ENCODE results near the gene C1QTNF6.

Gene C1QTNF6

DNA sequence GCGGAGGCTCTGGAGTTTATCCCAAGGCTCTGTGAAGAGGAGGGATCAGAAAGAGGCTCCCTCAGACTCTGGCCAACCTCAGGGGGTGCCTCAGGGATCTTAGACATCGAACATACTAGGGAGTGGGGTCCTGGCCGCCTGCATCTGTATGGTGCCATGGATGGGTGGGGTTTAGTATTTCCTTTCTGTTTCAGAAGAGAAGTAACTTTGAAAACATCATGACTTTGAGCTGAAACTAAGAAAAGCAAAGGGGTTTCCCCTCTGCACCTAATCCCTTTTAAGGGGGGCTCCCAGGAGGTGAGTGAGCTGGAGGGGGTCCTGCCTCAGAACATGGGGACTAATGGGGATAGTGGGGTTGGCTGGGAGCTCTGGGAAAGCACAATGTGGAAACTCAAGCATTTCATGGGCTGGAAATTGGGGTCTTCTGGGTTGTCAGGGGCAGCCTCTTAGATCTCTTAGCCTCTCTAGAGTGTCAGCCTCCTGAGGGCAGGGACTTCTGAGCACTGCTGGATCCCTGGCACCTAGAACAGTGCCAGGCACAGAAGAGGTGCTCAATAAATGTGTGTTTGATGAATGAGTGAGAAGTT lies 36.0 kb upstream of the C1QTNF6 start:
- DNase-seq (ENCODE audit: low read depth, low spot score), result no peak

DNA sequence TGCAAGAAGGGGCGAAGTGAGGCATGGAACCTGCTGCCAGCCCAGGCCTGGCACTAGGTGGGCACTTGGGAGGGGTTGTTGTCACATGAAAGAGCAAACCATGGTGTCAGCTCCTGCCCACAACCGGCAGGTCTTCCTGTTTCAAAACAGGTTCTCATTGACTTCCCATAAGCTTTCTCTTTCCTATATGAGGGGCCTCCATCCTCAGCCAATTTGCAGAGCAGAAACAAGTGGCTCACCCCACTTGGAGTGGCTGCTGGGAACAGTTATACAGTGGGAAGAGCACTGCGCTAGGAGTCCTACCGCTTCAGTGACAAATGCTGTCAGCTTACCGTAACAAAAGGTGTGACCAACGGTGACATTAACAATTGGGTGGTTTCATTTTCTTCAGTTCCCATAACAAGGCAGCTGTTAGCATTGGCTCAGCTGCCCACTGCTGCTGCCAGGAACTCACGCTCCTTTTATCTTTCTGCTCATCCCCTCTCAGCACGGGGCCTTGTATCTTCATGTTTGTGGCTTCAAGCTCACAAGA lies 34.5 kb upstream of the C1QTNF6 start:
- no peak for DNase-seq (ENCODE audit: low read depth, low spot score)

DNA sequence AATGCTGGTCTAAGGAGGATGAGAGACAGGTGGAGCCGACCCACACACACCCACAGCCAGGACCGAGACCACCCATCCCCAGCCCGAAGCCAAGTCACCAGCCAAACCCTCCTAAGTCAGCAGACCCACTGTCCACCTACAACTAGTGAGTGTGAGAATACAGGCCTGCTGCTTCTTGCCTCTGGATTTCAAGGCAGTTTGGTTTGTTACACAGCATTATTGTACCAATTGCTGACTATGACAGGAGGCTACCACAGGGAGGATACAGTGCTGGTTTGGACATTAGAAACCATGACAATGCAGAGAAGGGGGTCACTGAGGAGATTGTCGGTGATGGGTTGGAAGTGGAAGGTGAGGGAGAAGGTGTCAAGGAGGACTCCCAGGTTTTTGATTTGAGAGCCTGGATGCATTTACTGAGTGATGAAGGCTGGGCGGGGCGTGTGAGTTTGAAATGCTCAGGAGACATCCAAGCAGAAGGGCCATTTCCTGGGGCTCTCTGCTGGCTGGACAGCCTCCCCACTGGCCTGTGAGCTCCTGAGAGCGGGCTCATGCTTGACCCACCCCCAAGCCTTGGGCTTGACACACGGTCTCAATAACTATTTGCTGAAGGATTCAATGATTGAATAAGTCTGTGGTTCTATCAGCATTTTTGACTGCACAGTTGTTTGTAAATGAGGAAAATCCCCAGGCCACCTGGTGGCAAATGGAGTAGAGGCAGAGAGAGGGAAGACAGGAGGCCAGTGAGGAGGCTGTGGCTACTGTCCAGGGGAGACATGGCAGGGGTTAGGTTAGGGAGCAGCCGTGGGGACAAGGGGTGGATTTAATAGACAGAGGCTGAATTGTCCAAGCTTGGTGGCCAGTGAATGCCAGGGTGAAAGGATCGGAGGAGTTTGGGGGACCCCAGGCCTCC lies 33.6 kb upstream of the C1QTNF6 start:
- no peak for DNase-seq (ENCODE audit: low read depth, low spot score)

DNA sequence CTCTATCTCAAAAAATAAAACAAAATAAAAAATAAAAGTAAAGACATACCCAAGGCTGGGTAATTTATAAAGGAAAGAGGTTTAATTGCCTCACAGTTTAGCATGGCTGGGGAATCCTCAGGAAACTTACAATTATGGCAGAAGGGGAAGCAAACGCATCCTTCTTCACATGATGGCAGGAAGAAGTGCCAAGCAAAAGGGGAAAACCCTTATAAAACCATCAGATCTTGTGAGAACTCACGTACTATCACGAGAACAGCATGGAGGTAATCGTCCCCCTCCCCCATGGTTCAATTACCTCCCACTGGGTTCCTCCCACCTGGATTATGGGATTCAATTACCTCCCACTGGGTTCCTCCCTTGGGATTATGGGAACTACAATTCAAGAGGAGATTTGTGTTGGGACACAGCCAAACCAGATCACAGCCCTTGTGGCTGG lies 32.5 kb upstream of the C1QTNF6 start:
- no peak for DNase-seq (ENCODE audit: low read depth, low spot score)

DNA sequence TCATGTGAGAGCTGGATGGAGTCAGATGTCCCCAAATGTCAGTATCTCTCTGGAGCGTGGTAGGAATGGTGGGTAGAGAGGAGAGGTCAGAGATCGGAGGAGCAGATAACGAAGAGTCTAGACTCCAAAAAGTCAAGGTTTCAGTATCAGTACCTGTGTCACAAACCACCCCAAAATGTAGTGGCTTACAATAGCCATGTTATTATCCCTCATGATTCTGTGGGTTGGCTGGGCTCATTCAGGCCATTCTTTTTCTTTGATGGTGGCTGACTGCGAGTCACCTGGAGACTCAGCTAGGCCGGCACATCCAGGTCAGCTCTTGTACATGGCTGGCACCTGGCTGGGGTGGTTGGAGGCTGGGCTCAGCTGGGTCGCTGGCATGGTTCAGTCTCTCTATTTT lies 31.5 kb upstream of the C1QTNF6 start:
- no peak for DNase-seq (ENCODE audit: low read depth, low spot score)

DNA sequence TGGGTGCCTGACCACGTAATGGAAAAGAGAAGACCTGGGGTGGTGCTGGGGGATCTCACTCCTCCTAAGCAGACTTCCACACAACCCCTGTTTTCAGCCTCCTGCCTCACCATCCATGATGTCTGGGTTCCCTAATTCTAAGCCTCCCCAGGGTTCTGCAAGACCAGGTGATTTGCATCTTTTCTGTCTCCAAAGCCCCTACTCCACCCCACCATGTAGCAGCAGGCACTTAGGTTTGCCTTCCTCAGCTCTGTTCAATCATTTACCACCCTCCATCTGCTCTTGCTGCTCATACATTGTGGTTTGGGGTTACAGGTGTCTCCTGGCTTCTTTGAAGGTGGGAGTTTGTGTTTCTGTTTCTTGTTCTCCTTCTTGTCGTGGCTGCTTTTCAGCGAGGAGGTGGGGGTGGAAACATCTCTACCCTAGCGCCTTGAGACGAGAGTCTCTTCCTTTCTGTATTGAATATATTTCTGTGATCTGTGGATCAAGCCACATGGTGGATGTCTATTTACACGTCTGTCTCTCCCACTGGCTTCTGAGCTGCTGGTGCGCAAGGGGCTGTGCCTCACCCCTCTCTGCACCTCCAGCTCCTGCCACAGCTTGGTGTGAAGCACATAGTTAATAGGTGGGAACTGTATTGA lies 30.8 kb upstream of the C1QTNF6 start:
- DNase-seq (ENCODE audit: low read depth, low spot score), result no peak

DNA sequence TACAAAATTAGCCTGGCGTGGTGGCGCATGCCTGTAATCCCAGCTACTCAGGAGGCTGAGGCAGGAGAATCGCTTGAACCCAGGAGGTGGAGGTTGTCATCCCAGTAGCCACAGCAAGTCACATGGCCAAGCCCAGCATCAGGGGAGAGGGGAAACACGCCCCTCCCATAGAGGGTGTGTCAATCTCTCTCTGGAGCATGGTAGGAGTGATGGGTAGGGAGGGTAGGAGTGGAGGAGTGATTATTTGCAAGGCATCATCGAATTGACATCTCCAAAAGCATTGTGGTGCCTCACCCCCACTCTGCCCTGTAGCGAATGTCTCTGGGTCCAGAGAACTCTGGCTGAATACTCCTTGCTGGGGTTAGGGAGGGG lies 30.3 kb upstream of the C1QTNF6 start:
- DNase-seq (ENCODE audit: low read depth, low spot score), result no peak

DNA sequence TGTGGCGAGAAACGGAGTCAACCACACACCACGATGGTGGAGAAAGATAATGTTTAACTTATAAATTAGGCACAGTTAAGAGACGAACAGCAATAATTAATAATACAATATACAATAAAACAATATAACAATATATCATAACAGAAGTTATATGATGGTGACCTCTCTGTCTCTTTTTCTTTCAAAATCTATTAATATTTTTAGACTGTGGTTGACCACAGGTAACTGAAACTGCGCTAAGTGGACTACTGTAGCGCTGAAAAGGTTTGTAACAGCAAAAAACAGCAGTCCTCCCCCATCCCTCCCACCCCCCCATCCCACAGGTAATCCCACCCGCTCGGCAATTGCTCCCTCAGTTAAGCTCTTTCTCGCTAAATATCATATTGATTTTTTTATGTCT lies 27.8 kb upstream of the C1QTNF6 start:
- DNase-seq (ENCODE audit: low read depth, low spot score), result no peak

DNA sequence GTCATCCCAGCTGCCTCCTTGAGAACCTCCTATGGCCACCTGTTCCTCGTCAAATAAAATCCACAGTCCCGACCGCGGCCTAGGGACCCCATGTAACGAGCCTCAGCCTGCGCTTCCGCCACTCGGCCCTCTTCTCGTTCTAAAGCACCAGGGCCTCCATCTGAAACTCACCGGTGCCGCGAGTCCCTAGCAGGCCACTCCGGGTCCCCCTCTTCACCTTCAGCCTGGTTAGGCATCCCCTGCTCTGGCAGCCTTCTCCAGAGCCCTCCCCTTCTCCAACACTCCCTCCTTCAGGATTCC lies 26.6 kb upstream of the C1QTNF6 start:
- DNase-seq (ENCODE audit: low read depth, low spot score), result no peak

DNA sequence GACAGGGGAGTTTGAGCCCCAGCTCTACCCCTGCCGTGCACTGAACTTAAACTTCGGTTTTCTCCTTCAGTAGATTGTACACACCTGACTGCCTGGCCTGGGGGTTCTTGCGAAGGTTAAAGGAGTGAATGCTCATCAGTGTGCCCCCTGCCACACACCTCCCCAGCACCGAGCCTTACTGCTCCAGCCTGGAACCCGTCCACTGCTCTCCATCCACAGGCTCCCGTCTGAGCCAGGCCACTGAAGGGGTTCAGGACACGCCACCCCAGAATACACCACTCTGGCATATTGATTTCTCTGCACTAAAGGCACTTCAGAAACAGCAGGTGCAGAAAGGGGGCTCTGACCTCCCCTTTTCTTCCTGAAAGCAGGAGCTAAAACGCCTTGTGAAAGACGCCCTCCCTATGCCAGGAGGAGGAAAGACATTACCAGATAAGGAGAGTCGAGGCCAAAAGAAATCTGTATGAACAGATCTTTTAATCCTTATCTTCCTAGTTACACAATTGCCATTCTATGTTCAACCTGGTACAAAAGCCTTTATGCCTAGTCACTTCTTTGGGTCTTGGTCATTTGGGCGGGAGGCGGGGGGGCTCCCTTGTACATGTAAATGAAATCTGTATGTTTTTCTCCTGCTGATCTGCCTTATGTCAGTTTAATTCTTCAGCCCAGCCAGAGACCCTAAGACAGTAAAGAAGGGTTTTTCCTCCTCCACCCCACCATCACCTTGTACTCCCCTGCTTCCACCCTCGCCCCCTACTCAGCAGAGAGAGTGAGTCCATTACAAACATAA lies 26.1 kb upstream of the C1QTNF6 start:
- DNase-seq (ENCODE audit: low read depth, low spot score), result no peak

DNA sequence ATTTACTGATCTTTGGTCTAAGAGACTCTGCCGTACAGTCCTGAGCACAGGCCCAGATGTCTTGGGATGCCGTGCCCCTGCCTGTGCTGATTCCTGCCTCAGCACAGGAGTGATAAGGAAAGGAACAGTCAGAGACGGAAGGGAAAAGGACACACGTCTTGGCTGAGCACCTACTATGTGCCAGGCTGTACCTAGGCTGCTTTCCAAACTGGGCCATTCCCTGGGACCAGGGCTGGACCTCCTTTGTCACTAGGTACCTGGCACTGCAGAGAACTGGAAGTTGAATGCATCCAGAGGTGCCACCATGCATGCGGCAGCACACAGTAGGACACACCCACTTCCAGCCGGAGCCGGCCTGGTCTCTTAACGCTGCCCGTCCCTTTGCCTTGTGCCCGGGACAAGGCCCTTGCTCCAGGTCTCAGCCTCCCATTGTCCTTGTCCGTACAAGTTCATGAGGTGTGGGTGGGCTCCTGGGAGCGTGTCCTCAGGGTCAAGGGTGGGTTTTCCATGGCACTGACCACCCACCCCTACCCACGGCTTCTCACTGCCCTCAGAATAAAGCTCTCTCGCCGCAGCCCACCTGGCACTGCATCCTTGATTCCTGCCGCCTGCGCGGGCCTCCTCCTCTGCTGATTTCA lies 25.3 kb upstream of the C1QTNF6 start:
- DNase-seq (ENCODE audit: low read depth, low spot score), result no peak

DNA sequence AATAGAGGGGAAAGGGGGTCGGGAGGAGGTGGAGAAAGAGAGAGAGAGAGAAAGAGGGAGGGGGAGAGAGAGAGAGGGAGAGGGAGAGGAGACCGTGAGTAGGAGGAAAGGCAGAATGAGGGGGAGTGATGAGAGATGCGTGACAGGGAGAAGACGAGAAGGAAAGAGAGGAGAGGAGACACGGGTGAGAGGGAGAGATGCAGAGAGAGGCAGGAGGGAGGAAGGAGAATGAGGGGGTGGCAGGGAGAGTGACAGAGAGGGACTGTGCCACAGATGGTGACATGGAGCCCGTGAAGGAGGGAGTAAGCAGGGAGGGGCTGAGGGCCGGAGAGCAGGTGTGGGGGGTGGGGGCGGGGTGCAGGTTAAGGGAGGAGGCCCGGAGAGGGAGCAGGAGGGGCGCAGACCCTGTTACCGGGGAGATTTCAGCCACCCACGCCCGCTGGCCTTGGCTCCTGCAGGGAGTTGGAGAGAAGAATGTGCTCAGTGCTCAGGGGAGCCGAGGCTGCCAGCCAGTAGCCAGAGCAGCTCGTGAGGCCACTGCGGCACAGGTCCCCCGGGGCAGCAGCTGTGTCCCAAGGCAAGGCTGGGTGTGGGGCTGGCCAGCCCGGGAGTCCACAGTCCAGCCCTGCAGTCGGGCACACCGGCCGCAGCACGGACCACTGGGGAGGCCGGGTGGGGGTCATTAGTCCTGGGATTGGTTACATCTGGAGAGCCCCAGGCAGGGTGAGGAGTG lies 24.3 kb upstream of the C1QTNF6 start, which contains the start of gene SSTR3:
Gene SSTR3, minus strand, starts transcription at position 304 of the 733 bp plus-strand sequence. CDS start 4,674 bp downstream, outside the sequence.
- peak; percentile 55 for DNase-seq (ENCODE audit: low read depth, low spot score)

DNA sequence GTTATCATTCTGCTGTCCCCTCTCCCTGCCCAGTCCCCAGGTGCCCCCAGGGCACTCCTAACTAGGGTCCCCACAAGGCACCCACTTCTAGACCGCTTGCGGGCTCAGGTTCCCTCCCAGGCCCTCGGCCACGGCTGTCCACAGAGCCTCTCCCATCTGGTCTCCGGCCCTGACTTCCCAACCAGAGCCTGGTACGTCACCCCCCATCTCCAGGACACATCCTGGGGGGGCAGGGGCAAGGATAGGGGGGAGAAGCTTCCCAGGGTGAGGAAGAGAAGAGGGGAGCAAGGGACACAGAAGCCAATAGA lies 23.8 kb upstream of the C1QTNF6 start:
- no peak for DNase-seq (ENCODE audit: low read depth, low spot score)

DNA sequence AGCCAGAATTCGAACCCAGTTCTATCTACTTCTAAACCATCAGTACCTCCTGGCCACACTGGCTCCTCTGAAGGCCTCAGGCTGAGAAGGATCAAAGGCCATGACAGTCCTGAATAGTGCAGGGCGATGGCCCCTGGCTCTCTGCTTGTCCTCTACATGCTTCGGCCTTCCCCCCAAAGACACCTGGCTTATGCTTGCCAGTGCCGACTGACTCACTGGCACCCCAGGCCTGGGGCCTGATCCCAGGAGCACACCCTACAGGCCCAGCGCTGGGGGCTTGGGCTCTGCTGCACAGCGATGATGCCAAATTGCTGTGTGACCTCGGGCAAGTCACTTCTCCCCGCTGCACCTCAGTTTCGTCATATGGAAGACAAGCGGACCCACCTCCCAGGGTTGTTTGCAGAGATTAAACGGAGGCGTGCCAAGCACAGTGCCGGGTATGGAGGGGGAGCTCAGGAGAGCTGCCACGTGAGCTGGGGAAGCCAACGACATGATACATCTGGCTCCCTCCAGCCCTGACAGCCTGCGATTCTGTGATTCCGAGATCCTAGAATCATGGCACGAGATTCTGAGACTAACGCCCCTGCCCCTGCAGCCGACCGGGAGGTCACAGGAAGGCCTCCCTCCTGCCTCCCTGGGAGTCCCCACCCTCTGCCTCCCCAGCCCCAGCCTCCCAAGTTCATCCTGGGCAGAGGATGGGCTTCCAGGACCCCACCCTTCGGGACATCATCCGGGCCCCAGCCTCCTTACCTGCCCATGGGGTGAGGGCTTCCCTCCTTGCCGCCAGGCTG lies 23.2 kb upstream of the C1QTNF6 start:
- DNase-seq (ENCODE audit: low read depth, low spot score), result no peak

DNA sequence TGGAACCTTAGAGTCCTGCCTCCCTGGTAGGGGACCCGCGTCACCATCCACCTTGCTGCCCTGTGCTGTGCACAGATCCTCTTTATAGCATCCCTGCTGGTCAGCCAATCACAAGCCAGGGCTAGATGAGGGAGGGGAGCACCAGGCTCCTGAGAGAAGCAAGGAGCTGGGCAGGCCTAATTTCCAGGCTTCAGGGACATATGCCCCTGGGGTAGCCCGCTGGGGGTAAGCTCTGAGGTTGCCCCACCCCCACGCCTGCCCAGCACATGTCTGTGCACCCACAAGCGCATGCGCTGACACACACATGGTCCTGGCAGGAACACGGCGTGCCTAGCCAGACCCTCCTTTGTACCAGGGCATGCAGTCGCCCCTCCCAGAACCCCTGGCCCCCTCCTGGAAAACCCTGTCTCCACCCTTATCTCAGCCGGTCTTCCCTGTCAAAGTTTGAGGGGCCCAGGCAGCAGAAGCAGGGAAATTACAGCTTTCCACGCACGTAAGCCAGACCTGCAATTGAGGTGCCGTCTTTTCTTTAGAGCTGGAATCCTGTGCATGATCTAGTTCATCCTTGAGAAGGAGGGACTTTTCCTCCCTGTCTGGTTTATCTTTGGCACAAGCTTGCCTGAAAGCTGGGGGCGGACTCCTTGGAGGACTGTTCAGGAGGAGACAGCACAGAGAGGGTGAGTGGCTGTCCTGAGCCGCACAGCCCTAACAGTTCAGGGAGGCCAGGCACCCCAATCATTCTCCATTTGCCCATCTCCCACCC lies 22.2 kb upstream of the C1QTNF6 start:
- no peak for DNase-seq (ENCODE audit: low read depth, low spot score)

DNA sequence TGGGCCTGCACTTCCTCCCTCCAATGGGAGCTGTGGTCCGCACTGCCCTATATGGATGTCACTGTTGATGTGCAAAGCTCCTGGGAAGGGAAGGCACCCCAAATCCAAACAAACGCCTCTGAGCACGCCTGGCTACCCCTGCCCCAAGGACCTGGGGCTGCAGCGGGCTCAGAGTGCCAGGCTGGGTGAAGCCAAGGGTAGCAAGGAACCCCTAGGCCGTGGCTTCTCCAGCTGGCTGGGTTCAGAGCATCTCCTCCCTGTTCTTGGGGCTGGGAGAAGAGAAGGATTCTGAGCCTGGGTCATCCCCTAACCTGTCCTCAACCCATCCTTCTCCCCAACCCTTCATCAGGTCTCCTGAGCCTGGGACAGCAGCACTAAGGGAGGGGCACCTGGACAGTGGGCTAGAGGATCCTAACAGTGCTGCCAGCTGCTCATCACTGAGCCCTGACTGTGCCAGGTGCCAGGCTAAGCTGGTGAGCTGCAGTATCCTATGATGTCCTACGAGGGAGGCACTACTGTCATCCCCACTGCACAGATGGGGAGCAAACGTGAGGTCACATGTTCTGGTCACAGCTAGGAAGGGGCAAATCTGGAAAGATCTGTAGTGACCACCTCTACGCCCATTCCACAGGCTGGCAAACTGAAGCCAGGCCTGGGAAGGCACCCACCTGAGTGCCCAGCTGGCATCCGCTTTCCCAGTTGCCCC lies 21.2 kb upstream of the C1QTNF6 start:
- DNase-seq (ENCODE audit: low read depth, low spot score), result no peak

DNA sequence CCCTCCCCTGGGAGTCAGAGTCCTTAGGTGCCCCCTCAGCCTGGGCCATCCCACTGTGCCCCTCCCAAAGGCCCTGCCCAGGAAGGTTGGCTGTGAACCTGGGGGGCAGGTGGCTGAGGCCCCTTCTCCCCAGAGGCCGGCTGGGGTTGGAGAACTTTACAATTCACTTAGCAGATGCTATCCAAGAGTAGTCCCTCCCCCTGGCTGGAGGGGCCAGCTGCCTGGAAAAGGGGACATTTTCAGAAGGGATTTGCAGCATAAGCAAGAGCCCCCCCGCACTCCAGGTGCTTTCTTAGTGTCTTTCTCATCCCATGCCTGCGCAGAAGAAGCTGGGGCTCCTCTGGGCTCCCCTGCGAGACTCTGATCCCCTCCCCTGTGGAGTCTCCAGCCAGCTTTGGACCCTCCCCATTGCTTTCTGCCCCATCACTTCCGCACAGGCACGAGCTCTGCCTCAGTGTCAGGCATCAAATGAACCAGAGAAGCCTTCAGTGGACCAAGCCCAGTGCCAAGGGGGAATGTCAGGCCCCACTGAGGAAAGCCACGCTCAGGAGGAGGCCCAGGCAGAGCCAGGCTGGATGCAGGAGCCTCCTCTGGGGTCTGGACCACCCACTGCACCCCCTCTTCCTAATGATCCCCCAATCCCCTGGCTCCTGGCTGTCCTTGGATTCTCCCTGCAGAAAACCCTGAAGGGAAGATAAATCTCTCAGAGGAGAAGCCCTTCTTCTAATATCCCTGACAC lies 20.5 kb upstream of the C1QTNF6 start:
- no peak for DNase-seq (ENCODE audit: low read depth, low spot score)

DNA sequence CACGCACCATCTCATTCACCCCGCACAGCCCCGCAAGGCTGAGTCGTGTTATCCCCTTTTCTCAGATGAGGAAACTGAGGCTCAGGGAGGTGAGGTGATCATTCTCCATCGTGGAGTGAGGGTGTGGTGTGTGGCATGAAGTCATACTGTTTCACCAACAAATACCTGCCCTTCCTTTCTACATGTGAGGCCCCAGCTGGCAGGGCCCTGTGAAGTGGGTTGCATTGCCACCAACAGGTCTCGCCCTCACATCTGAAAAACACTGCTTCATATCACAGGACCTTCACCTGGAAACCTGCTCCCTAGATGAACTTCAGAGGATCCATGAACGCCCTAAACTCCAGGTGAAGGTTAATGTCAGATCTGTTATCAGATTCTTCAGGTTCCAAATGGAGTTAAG lies 19.9 kb upstream of the C1QTNF6 start:
- no peak for DNase-seq (ENCODE audit: low read depth, low spot score)

Data from astrocyte of the hippocampus (primary cell).